SK-N-SH (cell line): ENCODE data around the gene ADGRA1.

ENCODE experiments used
- CTCF ChIP-seq: fragments of 200-600 bp; sonication (generic); IDR thresholded peaks from 2 replicates; pipeline ENCODE4 v1.6.1; 2017; ENCODE audit warnings: antibody characterized with exemption, mild to moderate bottlenecking, moderate library complexity
- ELF1 ChIP-seq: IDR thresholded peaks from 2 replicates; pipeline ENCODE4 v1.4.0; 2012
- EP300 ChIP-seq, 2 experiments: IDR thresholded peaks; 2 replicates each; pipeline versions ENCODE4 v1.4.0 to v1.6.1; 2012; ENCODE audit warnings: borderline replicate concordance in 1 of 2, low read depth in 1 of 2, low read length in 1 of 2
- JUND ChIP-seq: IDR thresholded peaks from 2 replicates; pipeline ENCODE4 v1.4.0; 2012
- POLR2AphosphoS5 ChIP-seq: IDR thresholded peaks from 2 replicates; pipeline ENCODE4 v1.6.1; 2012; ENCODE audit warnings: low read depth, low read length
- RCOR1 ChIP-seq: fragments of 150-350 bp; IDR thresholded peaks from 2 replicates; pipeline ENCODE4 v1.6.1; 2017; ENCODE audit warnings: antibody characterized with exemption, low read length
- REST ChIP-seq: IDR thresholded peaks from 2 replicates; pipeline ENCODE4 v1.6.1; 2012; ENCODE audit warnings: mild to moderate bottlenecking, low read depth, low read length, moderate library complexity
- RXRA ChIP-seq: IDR thresholded peaks from 2 replicates; pipeline ENCODE4 v1.4.0; 2012; ENCODE audit warnings: low read depth, mild to moderate bottlenecking, borderline replicate concordance
- SMC3 ChIP-seq: IDR thresholded peaks from 2 replicates; pipeline ENCODE4 v1.6.1; 2012; ENCODE audit warnings: low read depth, low read length, improper control_type of control experiment
- YY1 ChIP-seq: IDR thresholded peaks from 2 replicates; pipeline ENCODE4 v1.4.0; 2012; ENCODE audit warnings: low read depth, mild to moderate bottlenecking
- TF ChIP-seq, protein P1 (sequence below): fragments of 150-350 bp; IDR thresholded peaks from 2 replicates; pipeline ENCODE4 v1.6.1; 2016; ENCODE audit warnings: mild to moderate bottlenecking, low read depth, low read length
- TF ChIP-seq, protein P2 (sequence below): IDR thresholded peaks from 2 replicates; pipeline ENCODE4 v1.4.0; 2012; ENCODE audit warnings: low read depth

DNA sequence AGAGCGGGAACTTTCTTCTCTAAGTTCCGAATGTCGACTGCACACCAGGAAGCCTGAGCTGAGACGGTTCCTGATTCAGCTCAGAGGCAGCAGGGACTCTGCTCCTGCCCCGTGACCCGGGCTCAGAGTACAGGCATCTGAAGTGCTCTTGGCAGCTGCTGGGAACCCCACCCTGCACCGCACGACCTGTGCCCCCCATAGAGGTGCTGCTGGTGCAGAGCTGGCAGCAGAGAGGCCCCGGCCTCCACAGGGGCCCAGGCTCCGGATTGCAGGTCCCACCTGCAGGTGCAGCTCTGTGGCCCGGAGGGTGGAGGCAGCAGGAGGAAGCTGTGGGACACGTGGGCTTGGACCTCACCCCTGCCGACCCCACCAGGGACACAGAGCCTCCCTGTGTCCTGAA is 39.5 kb upstream of the ADGRA1 start:
- TF ChIP-seq REST (no peak), YY1 (no peak), CTCF (no peak), RXRA (no peak), EP300 (IDR thresholded peaks at IDR 0.05; ENCODE audit: borderline replicate concordance in 1 of 2, low read depth in 1 of 2, low read length in 1 of 2) (no peak), RCOR1 (no peak), ELF1 (no peak), SMC3 (no peak), JUND (no peak), POLR2AphosphoS5 (no peak)
- TF ChIP-seq, protein P1, sequence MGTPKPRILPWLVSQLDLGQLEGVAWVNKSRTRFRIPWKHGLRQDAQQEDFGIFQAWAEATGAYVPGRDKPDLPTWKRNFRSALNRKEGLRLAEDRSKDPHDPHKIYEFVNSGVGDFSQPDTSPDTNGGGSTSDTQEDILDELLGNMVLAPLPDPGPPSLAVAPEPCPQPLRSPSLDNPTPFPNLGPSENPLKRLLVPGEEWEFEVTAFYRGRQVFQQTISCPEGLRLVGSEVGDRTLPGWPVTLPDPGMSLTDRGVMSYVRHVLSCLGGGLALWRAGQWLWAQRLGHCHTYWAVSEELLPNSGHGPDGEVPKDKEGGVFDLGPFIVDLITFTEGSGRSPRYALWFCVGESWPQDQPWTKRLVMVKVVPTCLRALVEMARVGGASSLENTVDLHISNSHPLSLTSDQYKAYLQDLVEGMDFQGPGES = no peak
- TF ChIP-seq, protein P2, sequence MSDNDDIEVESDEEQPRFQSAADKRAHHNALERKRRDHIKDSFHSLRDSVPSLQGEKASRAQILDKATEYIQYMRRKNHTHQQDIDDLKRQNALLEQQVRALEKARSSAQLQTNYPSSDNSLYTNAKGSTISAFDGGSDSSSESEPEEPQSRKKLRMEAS = no peak
